ENCODE data around the gene PDIK1L.

Gene PDIK1L

GRCh38 chr1:26078286-26079177 lies 33.1 kb upstream of the PDIK1L start:
- no peak overlapping the region for H3K4me3 ChIP-seq (ENCODE audit: low read depth in 1 of 2, low read length in 2 of 2)
- H3K36me3 ChIP-seq (ENCODE audit: insufficient read depth, low read length) = no peaks in the 10 kb centered on the region
- H3K27ac ChIP-seq (ENCODE audit: low read depth, low read length) = no peak overlapping the region
- no peaks in the 10 kb centered on the region for H3K9me3 ChIP-seq (ENCODE audit: low read length)
- H3K4me1 ChIP-seq (ENCODE audit: insufficient read depth, low read length) = no peaks in the 10 kb centered on the region
- H3K9ac ChIP-seq (ENCODE audit: low read length) = no peak overlapping the region
- peaks cover 0 to 17% of the 10 kb centered on the region in 2 donors for H3K27me3 ChIP-seq (ENCODE audit: control insufficient read depth in 1 of 2, insufficient read depth in 2 of 2, low read length in 2 of 2)

DNA sequence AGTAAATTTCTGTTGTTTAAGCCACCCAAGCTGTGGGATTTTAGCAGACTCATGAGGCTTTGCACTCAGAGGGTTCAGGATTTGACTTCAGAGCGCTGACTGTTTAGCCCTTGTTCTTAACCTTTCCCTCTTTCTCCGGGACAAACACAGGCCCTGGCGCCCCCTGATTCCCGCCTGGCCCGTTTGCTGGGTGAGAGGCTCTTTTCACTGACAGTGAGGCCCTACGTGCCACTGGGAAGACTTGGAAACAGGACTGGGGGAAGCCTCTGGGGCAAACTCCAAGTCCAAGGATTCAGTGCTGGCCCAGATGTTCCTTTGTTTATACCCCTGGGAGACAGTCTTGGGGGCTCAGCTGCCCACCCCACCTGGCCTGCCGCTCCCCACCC lies 32.5 kb upstream of the PDIK1L start:
- Histone ChIP-seq H3K36me3 (ENCODE audit: insufficient read depth, low read length) (no peaks in the 10 kb centered on the region), H3K4me1 (ENCODE audit: insufficient read depth, low read length) (no peaks in the 10 kb centered on the region), H3K9me3 (ENCODE audit: low read length) (no peaks in the 10 kb centered on the region), H3K27ac (ENCODE audit: low read depth, low read length) (no peak overlapping the region), H3K27me3 (ENCODE audit: control insufficient read depth in 1 of 2, insufficient read depth in 2 of 2, low read length in 2 of 2) (peaks cover 0 to 15% of the 10 kb centered on the region in 2 donors), H3K4me3 (ENCODE audit: low read depth in 1 of 2, low read length in 2 of 2) (no peak overlapping the region), H3K9ac (ENCODE audit: low read length) (no peak overlapping the region)

GRCh38 chr1:26079960-26080814 lies 31.4 kb upstream of the PDIK1L start:
- no peaks in the 10 kb centered on the region for H3K4me1 ChIP-seq (ENCODE audit: insufficient read depth, low read length)
- H3K36me3 ChIP-seq (ENCODE audit: insufficient read depth, low read length) = no peaks in the 10 kb centered on the region
- H3K4me3 ChIP-seq (ENCODE audit: low read depth in 1 of 2, low read length in 2 of 2) = no peak overlapping the region
- H3K27ac ChIP-seq (ENCODE audit: low read depth, low read length) = no peak overlapping the region
- no peak overlapping the region for H3K9ac ChIP-seq (ENCODE audit: low read length)
- H3K27me3 ChIP-seq (ENCODE audit: control insufficient read depth in 1 of 2, insufficient read depth in 2 of 2, low read length in 2 of 2) = peaks cover 0 to 11% of the 10 kb centered on the region in 2 donors
- H3K9me3 ChIP-seq (ENCODE audit: low read length) = no peaks in the 10 kb centered on the region

GRCh38 chr1:26081267-26082019 lies 30.2 kb upstream of the PDIK1L start:
- H3K4me1 ChIP-seq (ENCODE audit: insufficient read depth, low read length) = no peaks in the 10 kb centered on the region
- no peaks in the 10 kb centered on the region for H3K36me3 ChIP-seq (ENCODE audit: insufficient read depth, low read length)
- H3K9ac ChIP-seq (ENCODE audit: low read length) = no peak overlapping the region
- H3K27me3 ChIP-seq (ENCODE audit: control insufficient read depth in 1 of 2, insufficient read depth in 2 of 2, low read length in 2 of 2) = no peaks in the 10 kb centered on the region
- no peak overlapping the region for H3K4me3 ChIP-seq (ENCODE audit: low read depth in 1 of 2, low read length in 2 of 2)
- no peaks in the 10 kb centered on the region for H3K9me3 ChIP-seq (ENCODE audit: low read length)
- no peak overlapping the region for H3K27ac ChIP-seq (ENCODE audit: low read depth, low read length)

GRCh38 chr1:26082020-26082350 lies 29.6 kb upstream of the PDIK1L start:
- Histone ChIP-seq H3K9me3 (ENCODE audit: low read length) (no peaks in the 10 kb centered on the region), H3K4me1 (ENCODE audit: insufficient read depth, low read length) (no peaks in the 10 kb centered on the region), H3K4me3 (ENCODE audit: low read depth in 1 of 2, low read length in 2 of 2) (no peak overlapping the region), H3K27me3 (ENCODE audit: control insufficient read depth in 1 of 2, insufficient read depth in 2 of 2, low read length in 2 of 2) (no peaks in the 10 kb centered on the region), H3K9ac (ENCODE audit: low read length) (no peak overlapping the region), H3K36me3 (ENCODE audit: insufficient read depth, low read length) (no peaks in the 10 kb centered on the region), H3K27ac (ENCODE audit: low read depth, low read length) (no peak overlapping the region)

DNA sequence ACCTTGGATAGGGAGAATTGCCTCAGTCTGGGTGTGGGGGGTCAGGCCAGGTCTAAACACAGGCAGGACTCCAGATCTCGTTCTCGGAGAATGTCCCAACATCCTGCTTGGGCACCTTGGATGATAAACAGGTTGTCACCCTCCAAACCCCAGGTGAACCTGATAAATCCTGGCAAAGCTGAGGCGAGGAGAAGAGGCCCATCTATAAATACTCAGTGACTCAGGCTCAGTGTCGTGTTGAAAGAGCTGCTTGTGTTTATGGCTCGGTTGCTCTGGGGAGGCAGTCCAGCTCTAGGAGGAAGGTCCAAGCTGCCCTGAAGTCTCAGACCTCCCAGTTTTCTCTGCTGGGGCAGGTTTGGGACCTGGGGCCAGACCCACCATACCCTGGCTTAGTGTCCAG lies 28.4 kb upstream of the PDIK1L start:
- Histone ChIP-seq H3K9me3 (ENCODE audit: low read length) (no peaks in the 10 kb centered on the region), H3K4me3 (ENCODE audit: low read depth in 1 of 2, low read length in 2 of 2) (no peak overlapping the region), H3K4me1 (ENCODE audit: insufficient read depth, low read length) (no peaks in the 10 kb centered on the region), H3K36me3 (ENCODE audit: insufficient read depth, low read length) (no peaks in the 10 kb centered on the region), H3K27me3 (ENCODE audit: control insufficient read depth in 1 of 2, insufficient read depth in 2 of 2, low read length in 2 of 2) (no peaks in the 10 kb centered on the region), H3K9ac (ENCODE audit: low read length) (no peak overlapping the region), H3K27ac (ENCODE audit: low read depth, low read length) (no peak overlapping the region)

GRCh38 chr1:26084091-26084561 lies 27.5 kb upstream of the PDIK1L start:
- no peaks in the 10 kb centered on the region for H3K36me3 ChIP-seq (ENCODE audit: insufficient read depth, low read length)
- no peak overlapping the region for H3K4me3 ChIP-seq (ENCODE audit: low read depth in 1 of 2, low read length in 2 of 2)
- H3K9ac ChIP-seq (ENCODE audit: low read length) = no peak overlapping the region
- no peak overlapping the region for H3K27ac ChIP-seq (ENCODE audit: low read depth, low read length)
- H3K27me3 ChIP-seq (ENCODE audit: control insufficient read depth in 1 of 2, insufficient read depth in 2 of 2, low read length in 2 of 2) = no peaks in the 10 kb centered on the region
- no peaks in the 10 kb centered on the region for H3K9me3 ChIP-seq (ENCODE audit: low read length)
- H3K4me1 ChIP-seq (ENCODE audit: insufficient read depth, low read length) = no peaks in the 10 kb centered on the region

GRCh38 chr1:26084844-26085243 lies 26.8 kb upstream of the PDIK1L start:
- H3K9me3 ChIP-seq (ENCODE audit: low read length) = no peaks in the 10 kb centered on the region

DNA sequence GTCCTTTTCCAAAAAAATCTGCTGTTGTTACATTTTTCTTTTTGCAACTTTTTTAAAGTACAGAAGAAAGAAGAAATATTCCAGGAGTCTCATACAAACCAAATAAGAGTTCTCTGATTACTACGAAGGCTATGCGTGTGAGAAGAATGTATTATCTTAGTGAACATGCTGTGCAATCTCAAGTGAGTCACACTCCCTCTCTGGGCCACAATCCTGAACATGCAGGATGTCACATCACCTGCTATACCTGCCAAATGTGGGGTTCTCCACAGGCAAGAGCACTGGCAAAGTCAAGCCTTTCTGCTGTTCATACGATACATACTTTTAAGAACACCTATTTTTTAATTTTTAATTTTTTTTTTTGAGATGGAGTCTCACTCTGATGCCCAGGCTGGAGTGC lies 22.5 kb upstream of the PDIK1L start:
- no peaks in the 10 kb centered on the region for H3K4me1 ChIP-seq (ENCODE audit: insufficient read depth, low read length)
- H3K27ac ChIP-seq (ENCODE audit: low read depth, low read length) = no peak overlapping the region
- H3K9me3 ChIP-seq (ENCODE audit: low read length) = no peaks in the 10 kb centered on the region
- H3K36me3 ChIP-seq (ENCODE audit: insufficient read depth, low read length) = no peaks in the 10 kb centered on the region
- no peak overlapping the region for H3K4me3 ChIP-seq (ENCODE audit: low read depth in 1 of 2, low read length in 2 of 2)
- H3K27me3 ChIP-seq (ENCODE audit: control insufficient read depth in 1 of 2, insufficient read depth in 2 of 2, low read length in 2 of 2) = peaks cover 0 to 4% of the 10 kb centered on the region in 2 donors
- H3K9ac ChIP-seq (ENCODE audit: low read length) = no peak overlapping the region

More at GRCh38 chr1:26084844-26085243, 26.8 kb upstream of the PDIK1L start:
- Histone ChIP-seq H3K9ac (ENCODE audit: low read length) (no peak overlapping the region), H3K4me3 (ENCODE audit: low read depth in 1 of 2, low read length in 2 of 2) (no peak overlapping the region), H3K4me1 (ENCODE audit: insufficient read depth, low read length) (no peaks in the 10 kb centered on the region), H3K36me3 (ENCODE audit: insufficient read depth, low read length) (no peaks in the 10 kb centered on the region), H3K27ac (ENCODE audit: low read depth, low read length) (no peak overlapping the region), H3K27me3 (ENCODE audit: control insufficient read depth in 1 of 2, insufficient read depth in 2 of 2, low read length in 2 of 2) (no peaks in the 10 kb centered on the region)

DNA sequence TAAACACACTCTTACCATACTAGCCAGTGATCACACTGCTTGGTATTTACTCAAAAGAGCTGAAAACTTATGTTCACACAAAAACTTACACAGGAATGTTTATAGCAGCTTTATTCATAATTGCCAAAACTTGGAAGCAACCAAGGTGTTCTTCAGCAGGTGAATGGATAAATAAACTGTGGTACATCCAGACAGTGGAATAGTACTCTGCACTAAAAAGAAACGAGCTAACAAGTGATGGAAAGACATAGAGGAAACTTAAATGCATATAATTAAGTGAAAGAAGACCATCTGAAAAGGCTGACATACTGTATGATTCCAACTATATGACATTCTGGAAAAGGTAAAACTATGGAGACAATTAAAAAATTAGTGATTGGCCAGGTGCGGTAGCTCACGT lies 20.7 kb upstream of the PDIK1L start:
- Histone ChIP-seq H3K27ac (ENCODE audit: low read depth, low read length) (no peak overlapping the region), H3K36me3 (ENCODE audit: insufficient read depth, low read length) (no peaks in the 10 kb centered on the region), H3K9ac (ENCODE audit: low read length) (no peak overlapping the region), H3K4me3 (ENCODE audit: low read depth in 1 of 2, low read length in 2 of 2) (no peak overlapping the region), H3K27me3 (ENCODE audit: control insufficient read depth in 1 of 2, insufficient read depth in 2 of 2, low read length in 2 of 2) (peaks cover 0 to 4% of the 10 kb centered on the region in 2 donors), H3K4me1 (ENCODE audit: insufficient read depth, low read length) (no peaks in the 10 kb centered on the region), H3K9me3 (ENCODE audit: low read length) (no peaks in the 10 kb centered on the region)

DNA sequence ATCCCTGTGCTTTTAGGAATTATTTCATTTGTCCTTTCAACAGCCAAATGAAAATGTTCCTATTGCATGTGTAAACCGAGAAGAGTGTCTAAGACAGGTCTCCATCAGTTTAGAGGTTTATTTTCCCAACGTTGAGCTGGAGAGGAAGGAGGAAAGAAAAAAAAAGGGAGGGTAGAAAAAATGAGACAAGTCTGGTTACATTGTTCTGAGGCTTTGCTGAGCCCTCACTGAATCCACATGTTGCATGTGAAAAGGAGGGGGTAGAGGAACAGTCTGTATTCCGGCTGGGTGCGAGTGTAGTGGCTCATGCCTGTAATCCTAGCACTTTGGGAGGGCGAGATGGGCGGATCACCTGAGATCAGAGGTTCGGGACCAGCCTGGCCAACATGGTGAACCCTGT lies 19.2 kb upstream of the PDIK1L start:
- no peaks in the 10 kb centered on the region for H3K9me3 ChIP-seq (ENCODE audit: low read length)
- no peak overlapping the region for H3K9ac ChIP-seq (ENCODE audit: low read length)
- no peaks in the 10 kb centered on the region for H3K4me1 ChIP-seq (ENCODE audit: insufficient read depth, low read length)
- no peaks in the 10 kb centered on the region for H3K36me3 ChIP-seq (ENCODE audit: insufficient read depth, low read length)
- H3K4me3 ChIP-seq (ENCODE audit: low read depth in 1 of 2, low read length in 2 of 2) = no peak overlapping the region
- no peak overlapping the region for H3K27ac ChIP-seq (ENCODE audit: low read depth, low read length)
- H3K27me3 ChIP-seq (ENCODE audit: control insufficient read depth in 1 of 2, insufficient read depth in 2 of 2, low read length in 2 of 2) = peaks cover 0 to 4% of the 10 kb centered on the region in 2 donors
